SK-N-SH (cell line): ENCODE results near the gene PPARD. TPM values are rescaled to one million over a fixed set of nuclear protein-coding genes. Genes with fewer than 3 reads are reported as not detected.

Experiments used
- CTCF ChIA-PET: fragments of 300-600, 350-600 bp; formaldehyde crosslinking; extraction: SDS; loops from one replicate; lab custom pipeline; 2021; lab: Yijun Ruan, JAX
- POLR2A ChIA-PET: fragments of 350-600 bp; sonication (Branson Sonifier 250); formaldehyde crosslinking; extraction: SDS; loops from one replicate; lab custom pipeline; 2020; ENCODE audit warnings: antibody characterized with exemption, inconsistent platforms; lab: Yijun Ruan, JAX
- DNase-seq: peaks from one replicate; pipeline ENCODE4 v3.0.0; 2012
- H2AFZ ChIP-seq: fragments of 200-600 bp; sonication (generic); 2 replicates; pipeline ENCODE4 v1.8.1; 2016; ENCODE audit warnings: antibody characterized with exemption, mild to moderate bottlenecking, low read depth
- H3F3A ChIP-seq: fragments of 200-600 bp; sonication (generic); replicated peaks from 2 replicates; pipeline ENCODE3; 2016; ENCODE audit warnings: antibody characterized with exemption, mild to moderate bottlenecking; ENCODE audit not compliant: insufficient read depth
- H3K27ac ChIP-seq, 2 experiments: fragments of 200-500 bp in 1 of 2; fragments of 200-600 bp in 1 of 2; sonication (Bioruptor generic) in 1 of 2; sonication (generic), shearing (Covaris generic) in 1 of 2; 2 replicates each; pipeline versions ENCODE4 v1.5.1 to v1.6.1; 2014 to 2016; ENCODE audit warnings: low read depth in 2 of 2, inconsistent platforms in 1 of 2, low read length in 1 of 2, mild to moderate bottlenecking in 1 of 2, mixed read lengths in 1 of 2
- H3K27me3 ChIP-seq: fragments of 200-600 bp; sonication (generic), shearing (Covaris generic); 2 replicates; pipeline ENCODE4 v1.6.1; 2016; ENCODE audit warnings: mixed run types; ENCODE audit not compliant: insufficient read depth
- H3K36me3 ChIP-seq, 2 experiments: fragments of 200-500 bp in 1 of 2; fragments of 200-600 bp in 1 of 2; sonication (Bioruptor generic) in 1 of 2; sonication (generic) in 1 of 2; replicated peaks in 1 of 2; 2 replicates each; pipeline versions ENCODE3 to v1.5.1; 2014 to 2016; ENCODE audit warnings: low read length in 1 of 2, mild to moderate bottlenecking in 1 of 2; ENCODE audit not compliant: insufficient read depth in 2 of 2, control insufficient read depth in 1 of 2
- H3K4me1 ChIP-seq, 2 experiments: fragments of 200-500 bp in 1 of 2; fragments of 200-600 bp in 1 of 2; sonication (Bioruptor generic) in 1 of 2; sonication (generic), shearing (Covaris generic) in 1 of 2; 2 replicates each; pipeline versions ENCODE4 v1.5.1 to v1.6.1; 2014 to 2016; ENCODE audit warnings: low read depth in 1 of 2, low read length in 1 of 2, mixed run types in 1 of 2; ENCODE audit not compliant: insufficient read depth in 2 of 2, control insufficient read depth in 1 of 2
- H3K4me2 ChIP-seq: fragments of 200-600 bp; sonication (generic), shearing (Covaris generic); 2 replicates; pipeline ENCODE4 v1.6.1; 2017; ENCODE audit warnings: mixed run types
- H3K4me3 ChIP-seq, 2 experiments: fragments of 200-500 bp in 1 of 2; fragments of 200-600 bp in 1 of 2; sonication (Bioruptor generic) in 1 of 2; sonication (generic), shearing (Covaris generic) in 1 of 2; 2 replicates each; pipeline versions ENCODE4 v1.5.1 to v1.8.1; 2014 to 2016; ENCODE audit warnings: low read depth in 2 of 2, inconsistent platforms in 1 of 2, low read length in 1 of 2, mild to moderate bottlenecking in 1 of 2, mixed read lengths in 1 of 2, moderate library complexity in 1 of 2
- H3K79me2 ChIP-seq: fragments of 200-600 bp; sonication (generic); 2 replicates; pipeline ENCODE4 v1.8.1; 2017; ENCODE audit warnings: mild to moderate bottlenecking; ENCODE audit not compliant: insufficient read depth
- H3K9ac ChIP-seq: fragments of 200-600 bp; sonication (generic); 2 replicates; pipeline ENCODE4 v1.6.1; 2017; ENCODE audit warnings: mixed run types
- H3K9me2 ChIP-seq: fragments of 200-600 bp; sonication (generic); 2 replicates; pipeline ENCODE4 v1.6.1; 2017; ENCODE audit warnings: mixed run types
- H3K9me3 ChIP-seq: fragments of 200-600 bp; sonication (generic); 2 replicates; pipeline ENCODE4 v1.6.1; 2017; ENCODE audit warnings: mixed run types, mild to moderate bottlenecking, moderate library complexity
- H4K20me1 ChIP-seq: fragments of 200-600 bp; sonication (generic); 2 replicates; pipeline ENCODE4 v1.6.1; 2017; ENCODE audit warnings: mild to moderate bottlenecking, mixed run types; ENCODE audit not compliant: insufficient read depth
- CHD2 ChIP-seq: fragments of 150-350 bp; IDR thresholded peaks from 2 replicates; pipeline ENCODE4 v1.6.1; 2018; ENCODE audit warnings: low read length; ENCODE audit not compliant: partially characterized antibody
- ELF1 ChIP-seq: IDR thresholded peaks from 2 replicates; pipeline ENCODE4 v1.4.0; 2012
- EP300 ChIP-seq, 2 experiments: IDR thresholded peaks; 2 replicates each; pipeline versions ENCODE4 v1.4.0 to v1.6.1; 2012; ENCODE audit warnings: borderline replicate concordance in 1 of 2, low read depth in 1 of 2, low read length in 1 of 2
- EZH2phosphoT487 ChIP-seq: fragments of 200-600 bp; sonication (generic); IDR thresholded peaks from 2 replicates; pipeline ENCODE4 v1.6.1; 2017; ENCODE audit warnings: low read depth, mixed run types, mild to moderate bottlenecking, antibody characterized with exemption, moderate library complexity, borderline replicate concordance
- FOSL2 ChIP-seq: IDR thresholded peaks from 2 replicates; pipeline ENCODE4 v1.4.0; 2012; ENCODE audit warnings: low read depth, mild to moderate bottlenecking, moderate library complexity, borderline replicate concordance
- FOXM1 ChIP-seq: IDR thresholded peaks from 2 replicates; pipeline ENCODE4 v1.4.0; 2012; ENCODE audit warnings: low read depth, mild to moderate bottlenecking
- GATA2 ChIP-seq: sonication (generic); formaldehyde crosslinking; IDR thresholded peaks from 2 replicates; pipeline ENCODE4 v1.5.0; 2020; ENCODE audit warnings: mild to moderate bottlenecking, missing genetic modification reagents
- IRF3 ChIP-seq: fragments of 150-350 bp; IDR thresholded peaks from 2 replicates; pipeline ENCODE4 v1.6.1; 2016; ENCODE audit warnings: mild to moderate bottlenecking, low read depth, low read length
- JUND ChIP-seq: IDR thresholded peaks from 2 replicates; pipeline ENCODE4 v1.4.0; 2012
- MAX ChIP-seq: IDR thresholded peaks from 2 replicates; pipeline ENCODE4 v1.4.0; 2012; ENCODE audit warnings: low read depth
- MXI1 ChIP-seq: IDR thresholded peaks from 2 replicates; pipeline ENCODE4 v1.6.1; 2012; ENCODE audit warnings: mild to moderate bottlenecking, low read depth, low read length, improper control_type of control experiment
- NFIC ChIP-seq: IDR thresholded peaks from 2 replicates; pipeline ENCODE4 v1.4.0; 2012; ENCODE audit warnings: borderline replicate concordance
- RAD21 ChIP-seq: IDR thresholded peaks from 2 replicates; pipeline ENCODE4 v1.6.1; 2012; ENCODE audit warnings: mild to moderate bottlenecking, low read length
- RCOR1 ChIP-seq: fragments of 150-350 bp; IDR thresholded peaks from 2 replicates; pipeline ENCODE4 v1.6.1; 2017; ENCODE audit warnings: antibody characterized with exemption, low read length
- REST ChIP-seq: IDR thresholded peaks from 2 replicates; pipeline ENCODE4 v1.6.1; 2012; ENCODE audit warnings: mild to moderate bottlenecking, low read depth, low read length, moderate library complexity
- RFX5 ChIP-seq: IDR thresholded peaks from 2 replicates; pipeline ENCODE4 v1.6.1; 2012; ENCODE audit warnings: mild to moderate bottlenecking, improper control_type of control experiment, low read length
- SMC3 ChIP-seq: IDR thresholded peaks from 2 replicates; pipeline ENCODE4 v1.6.1; 2012; ENCODE audit warnings: low read depth, low read length, improper control_type of control experiment
- TCF12 ChIP-seq: IDR thresholded peaks from 2 replicates; pipeline ENCODE4 v1.4.0; 2012
- TEAD4 ChIP-seq: IDR thresholded peaks from 2 replicates; pipeline ENCODE4 v1.4.0; 2012; ENCODE audit warnings: mild to moderate bottlenecking, borderline replicate concordance; ENCODE audit not compliant: insufficient read depth
- USF1 ChIP-seq: IDR thresholded peaks from 2 replicates; pipeline ENCODE4 v1.4.0; 2012; ENCODE audit warnings: low read depth, borderline replicate concordance
- USF2 ChIP-seq: fragments of 150-350 bp; IDR thresholded peaks from 2 replicates; pipeline ENCODE4 v1.6.1; 2017; ENCODE audit warnings: antibody characterized with exemption, low read length, low read depth, borderline replicate concordance
- YY1 ChIP-seq: IDR thresholded peaks from 2 replicates; pipeline ENCODE4 v1.4.0; 2012; ENCODE audit warnings: low read depth, mild to moderate bottlenecking
- ZBTB33 ChIP-seq: IDR thresholded peaks from 2 replicates; pipeline ENCODE4 v1.4.0; 2012; ENCODE audit warnings: low read depth, borderline replicate concordance
- WGBS: methylation state at CpG from one replicate; pipeline ENCODE4 v1.1.6; 2017; ENCODE audit warnings: low lambda C conversion rate; 5-methylcytosine and 5-hydroxymethylcytosine counted together
- polyA plus RNA-seq, 3 experiments: library from polyadenylated mRNA; depleted of rRNA; stranded (reverse); fragments of >200 nt; gene quantifications; 2 replicates each; pipeline ENCODE4 v1.2.3, GENCODE V29; 2012

The PPARD gene
- polyA plus RNA-seq, 1 of the 3 experiments (the other 2 are of a cell fraction), result 13.3 TPM

- peak overlapping the region; percentile 74 to 85 for H3K4me3 ChIP-seq
- H4K20me1 ChIP-seq, result peaks cover 10% of the 10 kb centered on the region; the same call in 1 of the 2 replicates
- H3F3A ChIP-seq, result peaks cover 4% of the 10 kb centered on the region
- H3K36me3 ChIP-seq, result peaks cover 3 to 9% of the 10 kb centered on the region in 2 experiments
- 42% methylated on average over 6 of the region's 6 CpGs for WGBS
- POLR2A ChIA-PET, result interaction anchor here (0.8 to 1.4 kb wide), 5 partner anchors 27 to 388 kb away, joined by 3 to 5 read pairs (median 4); partner anchors contain the start of gene RPL10A
- no peaks in the 10 kb centered on the region for H3K9me3 ChIP-seq
- peaks cover 0 to 23% of the 10 kb centered on the region in 2 experiments; a peak in 2 of 4 replicates for H3K4me1 ChIP-seq
- H2AFZ ChIP-seq, result no peak overlapping the region
- peak overlapping the region; percentile 45 to 87; a peak in 3 of 4 replicates for H3K27ac ChIP-seq
- DNase-seq, result peak; percentile 68
- peaks cover 53% of the 10 kb centered on the region for H3K79me2 ChIP-seq
- no peaks in the 10 kb centered on the region for H3K27me3 ChIP-seq
- no peaks in the 10 kb centered on the region for H3K9me2 ChIP-seq
- peak overlapping the region; percentile 96 for H3K4me2 ChIP-seq
- peak overlapping the region; percentile 80; the same call in 1 of the 2 replicates for H3K9ac ChIP-seq
- CTCF ChIA-PET, result interaction anchor here (0.6 to 6.9 kb wide), 21 partner anchors 10 to 392 kb away, joined by 3 to 186 read pairs (median 5); partner anchors contain the start of genes FANCE and RPL10A
- no peak for TF ChIP-seq RAD21
- no peak for TF ChIP-seq JUND
- no peak for TF ChIP-seq TCF12
- TF ChIP-seq FOXM1, result no peak
- TF ChIP-seq GATA2, result peak; percentile 90
- no peak for TF ChIP-seq SMC3
- no peak for TF ChIP-seq REST
- TF ChIP-seq YY1, result no peak
- peak in 1 of 2 experiments; percentile 77; a peak in 1 of 4 replicates for TF ChIP-seq EP300 (IDR thresholded peaks at IDR 0.05; ENCODE audit: borderline replicate concordance in 1 of 2, low read depth in 1 of 2, low read length in 1 of 2)
- TF ChIP-seq USF1, result no peak
- no peak for TF ChIP-seq RFX5
- no peak for TF ChIP-seq ZBTB33
- TF ChIP-seq ELF1, result no peak
- TF ChIP-seq RCOR1, result peak; percentile 64; the same call in 1 of the 2 replicates
- TF ChIP-seq MAX, result no peak
- no peak; the same call in 1 of the 2 replicates for TF ChIP-seq NFIC
- TF ChIP-seq MXI1, result no peak
- TF ChIP-seq CHD2, result peak; percentile 64
- TF ChIP-seq TEAD4, result no peak
- TF ChIP-seq EZH2phosphoT487, result no peak
- TF ChIP-seq FOSL2, result no peak
- no peak for TF ChIP-seq IRF3
- TF ChIP-seq USF2, result no peak
Measured at GRCh38 chr6:35343835-35344550, 1.6 kb downstream of the PPARD start.
